ENCODE measurements around the gene PDE9A.

The PDE9A gene

DNA sequence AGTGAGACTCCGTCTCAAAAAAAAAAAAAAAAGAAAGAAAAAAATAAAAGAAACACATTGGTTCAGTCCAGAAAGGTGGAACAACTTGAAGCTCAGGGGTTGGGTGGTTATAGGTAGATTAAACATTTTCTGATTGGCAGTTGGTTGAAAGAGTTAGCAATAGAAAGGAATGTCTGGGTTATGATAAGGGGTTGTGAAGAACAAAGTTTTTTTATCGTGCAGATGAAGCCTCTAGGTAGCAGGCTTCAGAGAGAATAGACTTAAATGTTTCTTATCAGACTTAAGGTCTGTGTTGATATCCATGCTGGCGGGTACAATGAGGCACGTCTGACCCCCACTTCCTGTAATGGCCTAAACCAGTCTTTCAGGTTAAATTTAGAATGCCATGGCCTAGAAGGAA lies 45.0 kb upstream of the PDE9A start:
- no peak for DNase-seq
- no peaks in the 10 kb centered on the region for H4K20me1 ChIP-seq (ENCODE audit: insufficient read depth, low read length)
- no peak overlapping the region for H3K27ac ChIP-seq (ENCODE audit: low read length)
- H3K4me2 ChIP-seq (ENCODE audit: insufficient read depth, low read length): no peak overlapping the region
- peaks cover 2% of the 10 kb centered on the region for H3K4me1 ChIP-seq (ENCODE audit: insufficient read depth, low read length)
- no peaks in the 10 kb centered on the region for H3K79me2 ChIP-seq (ENCODE audit: insufficient read depth, low read length)
- no peaks in the 10 kb centered on the region for H3K27me3 ChIP-seq (ENCODE audit: insufficient read depth, low read length, poor library complexity)
- no peak for TF ChIP-seq EZH2 (IDR thresholded peaks at IDR 0.05; ENCODE audit: borderline replicate concordance, low read depth, low read length, severe bottlenecking)
- TF ChIP-seq, protein P1, sequence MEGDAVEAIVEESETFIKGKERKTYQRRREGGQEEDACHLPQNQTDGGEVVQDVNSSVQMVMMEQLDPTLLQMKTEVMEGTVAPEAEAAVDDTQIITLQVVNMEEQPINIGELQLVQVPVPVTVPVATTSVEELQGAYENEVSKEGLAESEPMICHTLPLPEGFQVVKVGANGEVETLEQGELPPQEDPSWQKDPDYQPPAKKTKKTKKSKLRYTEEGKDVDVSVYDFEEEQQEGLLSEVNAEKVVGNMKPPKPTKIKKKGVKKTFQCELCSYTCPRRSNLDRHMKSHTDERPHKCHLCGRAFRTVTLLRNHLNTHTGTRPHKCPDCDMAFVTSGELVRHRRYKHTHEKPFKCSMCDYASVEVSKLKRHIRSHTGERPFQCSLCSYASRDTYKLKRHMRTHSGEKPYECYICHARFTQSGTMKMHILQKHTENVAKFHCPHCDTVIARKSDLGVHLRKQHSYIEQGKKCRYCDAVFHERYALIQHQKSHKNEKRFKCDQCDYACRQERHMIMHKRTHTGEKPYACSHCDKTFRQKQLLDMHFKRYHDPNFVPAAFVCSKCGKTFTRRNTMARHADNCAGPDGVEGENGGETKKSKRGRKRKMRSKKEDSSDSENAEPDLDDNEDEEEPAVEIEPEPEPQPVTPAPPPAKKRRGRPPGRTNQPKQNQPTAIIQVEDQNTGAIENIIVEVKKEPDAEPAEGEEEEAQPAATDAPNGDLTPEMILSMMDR (IDR thresholded peaks at IDR 0.05; ENCODE audit: borderline replicate concordance, extremely low read depth, low read length, poor library complexity, severe bottlenecking): no peak
- ATAC-seq (ENCODE audit: insufficient read depth, low read depth): no peak
- no peak overlapping the region for H2AFZ ChIP-seq (ENCODE audit: low read depth, low read length)
- H3K36me3 ChIP-seq (ENCODE audit: insufficient read depth, low read length): no peaks in the 10 kb centered on the region
- no peak overlapping the region for H3K9ac ChIP-seq (ENCODE audit: low read depth, low read length)
- peaks cover 14% of the 10 kb centered on the region for H3K9me3 ChIP-seq (ENCODE audit: insufficient read depth, low read length, severe bottlenecking)
- no peak overlapping the region for H3K4me3 ChIP-seq (ENCODE audit: low read depth in 1 of 2, low read length in 2 of 2)

- ATAC-seq (ENCODE audit: insufficient read depth, low read depth) (no peak), DNase-seq (peak; percentile 28)
- no peak overlapping the region for H3K4me3 ChIP-seq (ENCODE audit: low read depth in 1 of 2, low read length in 2 of 2)
- H3K4me1 ChIP-seq (ENCODE audit: insufficient read depth, low read length): peaks cover 15% of the 10 kb centered on the region
- no peaks in the 10 kb centered on the region for H3K27me3 ChIP-seq (ENCODE audit: insufficient read depth, low read length, poor library complexity)
- TF ChIP-seq, protein P1 (IDR thresholded peaks at IDR 0.05; ENCODE audit: borderline replicate concordance, extremely low read depth, low read length, poor library complexity, severe bottlenecking): no peak
- TF ChIP-seq EZH2 (IDR thresholded peaks at IDR 0.05; ENCODE audit: borderline replicate concordance, low read depth, low read length, severe bottlenecking): no peak
- no peaks in the 10 kb centered on the region for H3K79me2 ChIP-seq (ENCODE audit: insufficient read depth, low read length)
- peaks cover 6% of the 10 kb centered on the region; the same call in 1 of the 2 replicates for H4K20me1 ChIP-seq (ENCODE audit: insufficient read depth, low read length)
- no peak overlapping the region for H3K9ac ChIP-seq (ENCODE audit: low read depth, low read length)
- H3K4me2 ChIP-seq (ENCODE audit: insufficient read depth, low read length): no peak overlapping the region
- H3K9me3 ChIP-seq (ENCODE audit: insufficient read depth, low read length, severe bottlenecking): peaks cover 7% of the 10 kb centered on the region
- no peak overlapping the region for H2AFZ ChIP-seq (ENCODE audit: low read depth, low read length)
- H3K27ac ChIP-seq (ENCODE audit: low read length): no peak overlapping the region
- H3K36me3 ChIP-seq (ENCODE audit: insufficient read depth, low read length): no peaks in the 10 kb centered on the region
These were observed 43.6 kb upstream of the PDE9A start for GRCh38 chr21:42609811-42610210.

DNA sequence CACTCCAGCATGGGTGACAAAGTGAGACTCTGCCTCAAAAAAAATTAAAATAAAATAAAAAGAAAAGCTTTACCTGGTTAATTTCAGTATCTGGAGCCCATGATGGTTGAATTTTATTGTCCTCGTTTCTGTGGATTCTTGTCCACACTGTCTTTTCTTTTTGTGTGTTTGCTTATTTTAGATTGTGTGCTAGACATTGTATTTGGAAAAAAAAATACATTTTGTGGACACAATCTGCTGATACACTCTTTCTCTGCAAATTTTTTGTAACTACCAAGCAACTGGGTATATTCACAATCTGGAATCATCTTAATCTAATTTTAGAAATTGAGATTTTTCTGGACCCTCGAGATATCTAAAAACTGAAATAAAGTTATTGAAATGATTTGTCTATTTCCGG lies 41.6 kb upstream of the PDE9A start:
- peaks cover 6% of the 10 kb centered on the region for H3K27me3 ChIP-seq (ENCODE audit: insufficient read depth, low read length, poor library complexity)
- H3K27ac ChIP-seq (ENCODE audit: low read length): no peak overlapping the region
- DNase-seq: no peak
- H3K36me3 ChIP-seq (ENCODE audit: insufficient read depth, low read length): no peaks in the 10 kb centered on the region
- no peak overlapping the region for H3K4me3 ChIP-seq (ENCODE audit: low read depth in 1 of 2, low read length in 2 of 2)
- no peak overlapping the region for H3K4me2 ChIP-seq (ENCODE audit: insufficient read depth, low read length)
- no peaks in the 10 kb centered on the region for H3K79me2 ChIP-seq (ENCODE audit: insufficient read depth, low read length)
- peaks cover 15% of the 10 kb centered on the region; the same call in 1 of the 2 replicates for H4K20me1 ChIP-seq (ENCODE audit: insufficient read depth, low read length)
- peaks cover 2% of the 10 kb centered on the region for H3K9me3 ChIP-seq (ENCODE audit: insufficient read depth, low read length, severe bottlenecking)
- peaks cover 24% of the 10 kb centered on the region for H3K4me1 ChIP-seq (ENCODE audit: insufficient read depth, low read length)
- no peak overlapping the region for H3K9ac ChIP-seq (ENCODE audit: low read depth, low read length)
- H2AFZ ChIP-seq (ENCODE audit: low read depth, low read length): no peak overlapping the region
- ATAC-seq (ENCODE audit: insufficient read depth, low read depth): no peak
- TF ChIP-seq, protein P1 (IDR thresholded peaks at IDR 0.05; ENCODE audit: borderline replicate concordance, extremely low read depth, low read length, poor library complexity, severe bottlenecking): no peak
- no peak for TF ChIP-seq EZH2 (IDR thresholded peaks at IDR 0.05; ENCODE audit: borderline replicate concordance, low read depth, low read length, severe bottlenecking)

- no peak for DNase-seq
- peaks cover 2% of the 10 kb centered on the region for H3K9me3 ChIP-seq (ENCODE audit: insufficient read depth, low read length, severe bottlenecking)
- no peak for ATAC-seq (ENCODE audit: insufficient read depth, low read depth)
- TF ChIP-seq EZH2 (IDR thresholded peaks at IDR 0.05; ENCODE audit: borderline replicate concordance, low read depth, low read length, severe bottlenecking): no peak
- TF ChIP-seq, protein P1 (IDR thresholded peaks at IDR 0.05; ENCODE audit: borderline replicate concordance, extremely low read depth, low read length, poor library complexity, severe bottlenecking): no peak
- no peak overlapping the region for H3K4me2 ChIP-seq (ENCODE audit: insufficient read depth, low read length)
- H2AFZ ChIP-seq (ENCODE audit: low read depth, low read length): no peak overlapping the region
- no peak overlapping the region for H3K27ac ChIP-seq (ENCODE audit: low read length)
- H3K79me2 ChIP-seq (ENCODE audit: insufficient read depth, low read length): no peaks in the 10 kb centered on the region
- peaks cover 10% of the 10 kb centered on the region for H3K27me3 ChIP-seq (ENCODE audit: insufficient read depth, low read length, poor library complexity)
- no peak overlapping the region for H3K9ac ChIP-seq (ENCODE audit: low read depth, low read length)
- no peaks in the 10 kb centered on the region for H3K36me3 ChIP-seq (ENCODE audit: insufficient read depth, low read length)
- H4K20me1 ChIP-seq (ENCODE audit: insufficient read depth, low read length): peaks cover 15% of the 10 kb centered on the region; the same call in 1 of the 2 replicates
- H3K4me3 ChIP-seq (ENCODE audit: low read depth in 1 of 2, low read length in 2 of 2): no peak overlapping the region
- peaks cover 24% of the 10 kb centered on the region for H3K4me1 ChIP-seq (ENCODE audit: insufficient read depth, low read length)
These were observed 41.0 kb upstream of the PDE9A start for GRCh38 chr21:42612390-42612789.

Measured in DND-41 (cell line).